Thyroid gland (tissue), 4 donors: ENCODE measurements around the gene SERPINA3. TPM values are rescaled to one million over a fixed set of nuclear protein-coding genes. Genes with fewer than 3 reads are reported as not detected.
"Not testable (repeated sequence)": the region's sequence is repeated elsewhere in the genome, so short reads cannot be mapped to it uniquely, and the experiment has no call there.

Experiments used
- DNase-seq, 2 donors: peaks; one replicate each; pipeline ENCODE4 v3.0.0-alpha.2; 2019
- H3K27ac ChIP-seq, 3 donors: fragments of 200-600 bp; sonication (generic); 1 replicate in 2 of 3; 2 replicates in 1 of 3; pipeline ENCODE4 v1.5.1; 2016 to 2019; ENCODE audit warnings: mild to moderate bottlenecking in 1 of 3, moderate library complexity in 1 of 3
- H3K27me3 ChIP-seq: fragments of 200-600 bp; sonication (generic); one replicate; pipeline ENCODE4 v1.5.1; 2019
- H3K36me3 ChIP-seq, 2 donors: fragments of 200-600 bp; sonication (generic); one replicate each; pipeline ENCODE4 v1.5.1; 2016 to 2019
- H3K4me1 ChIP-seq, 2 donors: fragments of 200-600 bp; sonication (generic); one replicate each; pipeline ENCODE4 v1.5.1; 2017 to 2019
- H3K4me3 ChIP-seq, 3 donors: fragments of 200-600 bp; sonication (generic); replicated peaks in 1 of 3; 1 replicate in 2 of 3; 2 replicates in 1 of 3; pipeline ENCODE4 v1.5.1; 2016; ENCODE audit warnings: mild to moderate bottlenecking in 1 of 3
- H3K9me3 ChIP-seq: fragments of 200-600 bp; sonication (generic); one replicate; pipeline ENCODE4 v1.5.1; 2017
- POLR2A ChIP-seq, 2 donors: fragments of 450-650 bp; IDR thresholded peaks; one replicate each; pipeline ENCODE4 v1.6.1; 2017; ENCODE audit warnings: antibody characterized with exemption in 2 of 2, mild to moderate bottlenecking in 2 of 2, moderate library complexity in 1 of 2
- WGBS, 2 donors: methylation state at CpG; one replicate each; pipeline ENCODE4 v1.1.5; 2017; 5-methylcytosine and 5-hydroxymethylcytosine counted together
- intact Hi-C: fragments of 100-400 bp; cut with DNase I; formaldehyde crosslinking; loops from one replicate; pipeline ENCODE4 v1.15.1; 2023
- total RNA-seq, 4 donors: library from RNA; depleted of rRNA; stranded (reverse); fragments of >200 nt; gene quantifications; one replicate each; pipeline ENCODE4 v1.2.3, GENCODE V29; 2016
- TF ChIP-seq, protein P1 (sequence below), 6 experiments: fragments of 200-600 bp in 3 of 6; fragments of 450-650 bp in 3 of 6; sonication (generic) in 3 of 6; IDR thresholded peaks; one replicate each; pipeline ENCODE4 v1.5.1; 2016 to 2019; ENCODE audit warnings: antibody characterized with exemption in 6 of 6, mild to moderate bottlenecking in 2 of 6, inconsistent platforms in 1 of 6, moderate library complexity in 1 of 6

The SERPINA3 gene
- total RNA-seq, 4 donors from 2014 or later, result 16.3 to 200 (median 91.1) TPM

DNA sequence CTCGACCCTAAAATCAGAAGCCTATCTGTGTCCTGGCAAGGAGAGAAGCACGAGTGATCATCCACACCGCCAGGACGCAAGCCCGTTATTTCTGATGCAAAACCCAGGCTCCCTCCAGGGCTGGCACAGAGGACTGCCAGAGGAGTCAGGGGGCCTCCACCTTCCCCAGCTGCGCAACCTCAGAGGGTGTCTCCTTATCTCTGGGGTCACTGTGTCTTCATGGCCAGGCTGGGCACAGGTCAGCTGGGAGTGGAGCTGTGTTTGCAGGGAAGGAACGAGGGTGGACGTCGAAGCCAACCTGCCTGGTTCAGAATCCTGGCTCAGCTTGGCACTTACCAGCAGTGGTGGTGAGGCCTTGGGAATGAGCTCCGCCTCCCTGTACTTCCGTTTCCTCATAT, 12.0 kb upstream of the SERPINA3 start:
- no peak for TF ChIP-seq POLR2A (IDR thresholded peaks at IDR 0.05)
- TF ChIP-seq, protein P1, sequence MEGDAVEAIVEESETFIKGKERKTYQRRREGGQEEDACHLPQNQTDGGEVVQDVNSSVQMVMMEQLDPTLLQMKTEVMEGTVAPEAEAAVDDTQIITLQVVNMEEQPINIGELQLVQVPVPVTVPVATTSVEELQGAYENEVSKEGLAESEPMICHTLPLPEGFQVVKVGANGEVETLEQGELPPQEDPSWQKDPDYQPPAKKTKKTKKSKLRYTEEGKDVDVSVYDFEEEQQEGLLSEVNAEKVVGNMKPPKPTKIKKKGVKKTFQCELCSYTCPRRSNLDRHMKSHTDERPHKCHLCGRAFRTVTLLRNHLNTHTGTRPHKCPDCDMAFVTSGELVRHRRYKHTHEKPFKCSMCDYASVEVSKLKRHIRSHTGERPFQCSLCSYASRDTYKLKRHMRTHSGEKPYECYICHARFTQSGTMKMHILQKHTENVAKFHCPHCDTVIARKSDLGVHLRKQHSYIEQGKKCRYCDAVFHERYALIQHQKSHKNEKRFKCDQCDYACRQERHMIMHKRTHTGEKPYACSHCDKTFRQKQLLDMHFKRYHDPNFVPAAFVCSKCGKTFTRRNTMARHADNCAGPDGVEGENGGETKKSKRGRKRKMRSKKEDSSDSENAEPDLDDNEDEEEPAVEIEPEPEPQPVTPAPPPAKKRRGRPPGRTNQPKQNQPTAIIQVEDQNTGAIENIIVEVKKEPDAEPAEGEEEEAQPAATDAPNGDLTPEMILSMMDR (IDR thresholded peaks at IDR 0.05), result no peak

DNA sequence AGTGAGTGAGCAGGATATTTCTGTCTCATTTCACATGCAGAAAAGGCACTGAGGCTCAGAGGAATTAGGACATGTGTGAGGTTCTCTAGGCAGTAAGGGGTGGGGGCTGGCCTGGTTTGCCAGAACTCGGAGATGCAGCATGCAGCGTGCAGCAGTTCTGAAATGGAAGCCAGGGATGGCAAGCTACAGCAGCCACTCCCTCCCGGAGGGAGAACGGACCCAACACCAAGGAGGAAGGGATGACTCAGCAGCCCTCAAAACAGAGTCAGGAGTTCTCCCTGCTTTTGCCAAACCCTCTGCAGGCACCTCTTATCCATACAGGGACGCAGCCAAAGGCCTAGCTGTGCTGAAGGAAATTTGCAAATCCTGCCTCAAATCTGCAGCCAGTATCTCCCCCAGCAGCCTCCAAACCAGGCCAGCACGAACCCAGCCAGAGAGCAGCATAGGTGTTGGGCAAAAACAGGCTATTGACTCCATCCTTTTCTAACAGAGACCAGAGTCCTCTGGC, 10.3 kb upstream of the SERPINA3 start:
- Histone ChIP-seq H3K36me3 (no peaks in the 10 kb centered on the region), H3K27me3 (no peaks in the 10 kb centered on the region), H3K9me3 (no peaks in the 10 kb centered on the region), H3K27ac (peak overlapping the region; percentile 5 to 49 (median 43)), H3K4me1 (peaks cover 0 to 27% of the 10 kb centered on the region in 2 donors), H3K4me3 (no peak overlapping the region)
- peak; percentile 38 to 62 for DNase-seq
- WGBS, 2 donors, result 40 to 55% methylated on average over 5 to 6 of the region's 6 CpGs
- intact Hi-C loops, result no loop called here
- TF ChIP-seq, protein P1 (IDR thresholded peaks at IDR 0.05), result no peak
- no peak for TF ChIP-seq POLR2A (IDR thresholded peaks at IDR 0.05)

More for the DNA sequence above, 12.0 kb upstream of the SERPINA3 start:
- Histone ChIP-seq H3K27ac (peak overlapping the region in 1 of 3 donors; percentile 41), H3K9me3 (no peaks in the 10 kb centered on the region), H3K4me3 (no peak overlapping the region), H3K36me3 (no peaks in the 10 kb centered on the region), H3K27me3 (no peaks in the 10 kb centered on the region), H3K4me1 (peaks cover 0 to 27% of the 10 kb centered on the region in 2 donors)
- DNase-seq, result no peak
- WGBS, 2 donors, result 82 to 93% methylated on average over 10 to 11 of the region's 11 CpGs
- intact Hi-C loops, result no loop called here

DNA sequence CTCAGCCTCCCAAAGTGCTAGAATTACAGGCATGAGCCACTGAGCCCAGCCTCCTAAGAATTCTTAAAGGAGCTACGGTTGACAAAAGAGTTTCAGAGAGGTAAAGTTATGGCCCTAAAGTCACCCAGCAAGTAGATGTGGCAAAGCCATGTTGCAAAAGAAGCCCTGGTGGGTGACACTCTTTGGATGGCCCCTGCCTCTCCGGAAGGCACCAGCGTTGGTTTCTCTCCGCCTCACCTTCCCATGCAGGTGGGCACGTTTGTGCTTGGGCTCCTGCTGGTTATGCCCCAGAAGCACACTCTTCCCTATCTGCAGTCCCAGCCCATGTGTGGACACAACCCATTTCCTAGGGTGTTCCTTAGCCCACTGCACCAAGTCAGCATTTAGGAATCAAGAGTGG, 9.5 kb upstream of the SERPINA3 start:
- intact Hi-C loops, result no loop called here
- no peaks in the 10 kb centered on the region for H3K27me3 ChIP-seq
- no peak for DNase-seq
- TF ChIP-seq, protein P1 (IDR thresholded peaks at IDR 0.05), result no peak
- no peak for TF ChIP-seq POLR2A (IDR thresholded peaks at IDR 0.05)
- no peak overlapping the region for H3K4me3 ChIP-seq
- no peaks in the 10 kb centered on the region for H3K36me3 ChIP-seq
- peaks cover 0 to 27% of the 10 kb centered on the region in 2 donors for H3K4me1 ChIP-seq
- 74 to 99% methylated on average over 5 of the region's 5 CpGs for WGBS, 2 donors
- peak overlapping the region in 2 of 3 donors; percentile 43 to 49 for H3K27ac ChIP-seq
- no peaks in the 10 kb centered on the region for H3K9me3 ChIP-seq

DNA sequence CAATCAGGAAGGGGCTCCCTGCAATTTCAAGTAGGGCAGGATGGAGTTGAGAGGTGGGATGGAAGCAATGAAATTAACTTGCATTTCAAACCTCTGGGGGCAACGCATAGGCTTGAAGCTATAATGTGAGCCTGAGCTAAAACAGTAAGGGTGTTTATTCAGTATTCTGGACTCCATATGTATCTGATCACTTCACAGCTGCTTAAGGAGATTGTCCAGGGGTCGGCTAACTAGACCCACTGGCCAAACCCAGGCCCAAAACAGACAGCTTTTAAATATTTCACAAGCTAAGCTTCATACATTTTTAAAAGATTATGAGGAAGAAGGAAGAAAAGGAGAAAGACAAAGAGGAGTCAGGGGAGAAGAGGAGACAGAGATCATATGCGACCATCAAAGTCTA, 6.8 kb upstream of the SERPINA3 start:
- H3K36me3 ChIP-seq, result no peaks in the 10 kb centered on the region
- no peaks in the 10 kb centered on the region for H3K9me3 ChIP-seq
- no peaks in the 10 kb centered on the region for H3K27me3 ChIP-seq
- no peak overlapping the region for H3K4me3 ChIP-seq
- intact Hi-C loops, result no loop called here
- TF ChIP-seq POLR2A (IDR thresholded peaks at IDR 0.05), result no peak
- TF ChIP-seq, protein P1 (IDR thresholded peaks at IDR 0.05), result no peak
- peaks cover 0 to 8% of the 10 kb centered on the region in 2 donors for H3K4me1 ChIP-seq
- no peak for DNase-seq
- H3K27ac ChIP-seq, result no peak overlapping the region
- 78 to 82% methylated on average over 3 of the region's 3 CpGs for WGBS, 2 donors

DNA sequence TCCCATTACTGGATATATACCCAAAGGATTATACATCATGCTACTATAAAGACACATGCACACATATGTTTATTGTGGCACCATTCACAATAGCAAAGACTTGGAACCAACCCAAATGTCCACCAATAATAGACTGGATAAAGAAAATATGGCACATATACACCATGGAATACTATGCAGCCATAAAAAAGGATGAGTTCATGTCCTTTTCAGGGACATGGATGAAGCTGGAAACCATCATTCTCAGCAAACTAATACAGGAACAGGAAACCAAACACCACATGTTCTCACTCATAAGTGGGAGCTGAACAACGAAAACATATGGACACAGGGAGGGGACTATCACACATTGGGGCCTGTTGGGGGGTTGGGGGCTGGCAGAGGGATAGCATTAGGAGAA, 3.2 kb upstream of the SERPINA3 start:
- H3K4me1 ChIP-seq, H3K36me3 ChIP-seq, DNase-seq, H3K9me3 ChIP-seq, H3K4me3 ChIP-seq, H3K27me3 ChIP-seq, intact Hi-C loops, H3K27ac ChIP-seq: not testable (repeated sequence)
- 85 to 90% methylated on average over 1 of the region's 1 CpG for WGBS, 2 donors
